ENCODE results near the gene GPC5.

DNA sequence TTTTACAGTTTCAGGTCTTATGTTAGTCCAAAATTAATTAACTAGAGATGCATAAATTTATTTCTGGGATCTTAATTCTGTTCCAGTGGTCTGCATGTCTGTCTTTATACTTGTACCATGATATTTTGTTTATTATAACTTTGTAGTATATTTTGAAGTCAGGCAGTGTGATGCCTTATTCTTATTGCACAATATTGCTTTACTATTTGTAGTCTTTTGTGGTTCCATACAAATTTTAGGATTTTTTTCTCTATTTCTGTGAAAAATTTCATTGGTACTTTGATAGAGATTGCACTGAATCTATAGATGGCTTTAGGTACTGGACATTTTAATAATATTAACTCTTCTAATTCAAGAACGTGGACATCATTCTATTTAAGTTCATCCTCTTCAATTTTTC, 304.0 kb downstream of the GPC5 start:
- TF ChIP-seq, protein P1, sequence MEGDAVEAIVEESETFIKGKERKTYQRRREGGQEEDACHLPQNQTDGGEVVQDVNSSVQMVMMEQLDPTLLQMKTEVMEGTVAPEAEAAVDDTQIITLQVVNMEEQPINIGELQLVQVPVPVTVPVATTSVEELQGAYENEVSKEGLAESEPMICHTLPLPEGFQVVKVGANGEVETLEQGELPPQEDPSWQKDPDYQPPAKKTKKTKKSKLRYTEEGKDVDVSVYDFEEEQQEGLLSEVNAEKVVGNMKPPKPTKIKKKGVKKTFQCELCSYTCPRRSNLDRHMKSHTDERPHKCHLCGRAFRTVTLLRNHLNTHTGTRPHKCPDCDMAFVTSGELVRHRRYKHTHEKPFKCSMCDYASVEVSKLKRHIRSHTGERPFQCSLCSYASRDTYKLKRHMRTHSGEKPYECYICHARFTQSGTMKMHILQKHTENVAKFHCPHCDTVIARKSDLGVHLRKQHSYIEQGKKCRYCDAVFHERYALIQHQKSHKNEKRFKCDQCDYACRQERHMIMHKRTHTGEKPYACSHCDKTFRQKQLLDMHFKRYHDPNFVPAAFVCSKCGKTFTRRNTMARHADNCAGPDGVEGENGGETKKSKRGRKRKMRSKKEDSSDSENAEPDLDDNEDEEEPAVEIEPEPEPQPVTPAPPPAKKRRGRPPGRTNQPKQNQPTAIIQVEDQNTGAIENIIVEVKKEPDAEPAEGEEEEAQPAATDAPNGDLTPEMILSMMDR (IDR thresholded peaks at IDR 0.05): no peak
- no peak for TF ChIP-seq POLR2A (IDR thresholded peaks at IDR 0.05)

Data from uterus (tissue), 2 donors.